Measurements from ENCODE around the gene ACTR1B.
A peak's percentile ranks its signal among the peaks of the same experiment; 100 is the strongest.
"Not testable (repeated sequence)": the region's sequence is repeated elsewhere in the genome, so short reads cannot be mapped to it uniquely, and the experiment has no call there.

The ACTR1B gene

GRCh38 chr2:97645695-97646629, 17.9 kb downstream of the ACTR1B start, which contains the start of gene COX5B:
COX5B (plus strand) TSS chr2:97646062; CDS start chr2:97646087, 25 bp downstream.
- peak within 1 kb of the TSS; percentile 90 for H3K4me2 ChIP-seq (ENCODE audit: low read length)
- H3K36me3 ChIP-seq (ENCODE audit: control insufficient read depth, insufficient read depth, low read length), result no peaks in the 10 kb centered on the region
- H3K9ac ChIP-seq, result peak within 1 kb of the TSS; percentile 98
- peaks cover 5% of the 10 kb centered on the region for H3K79me2 ChIP-seq
- peak within 1 kb of the TSS; percentile 92 for H3K27ac ChIP-seq
- H3K27me3 ChIP-seq (ENCODE audit: control insufficient read depth, insufficient read depth, low read length), result no peaks in the 10 kb centered on the region
- no peaks in the 10 kb centered on the region for H3K9me3 ChIP-seq (ENCODE audit: control insufficient read depth, low read length)
- H3K4me1 ChIP-seq, result peaks cover 13% of the 10 kb centered on the region
- peak within 1 kb of the TSS; percentile 97 for H2AFZ ChIP-seq
- TF ChIP-seq CTCF (IDR thresholded peaks at IDR 0.05), result peak; percentile 7
- peak within 1 kb of the TSS; percentile 99 for H3K4me3 ChIP-seq (ENCODE audit: low read depth, low read length)

- no peak for TF ChIP-seq CTCF (IDR thresholded peaks at IDR 0.05)
- Histone ChIP-seq H3K27ac (peak overlapping the region; percentile 92), H3K4me3 (ENCODE audit: low read depth, low read length) (peak overlapping the region; percentile 99), H3K4me2 (ENCODE audit: low read length) (peak overlapping the region; percentile 90), H3K9me3 (ENCODE audit: control insufficient read depth, low read length) (no peaks in the 10 kb centered on the region), H3K36me3 (ENCODE audit: control insufficient read depth, insufficient read depth, low read length) (no peaks in the 10 kb centered on the region), H3K79me2 (peaks cover 5% of the 10 kb centered on the region), H3K9ac (peak overlapping the region; percentile 11), H2AFZ (peak overlapping the region; percentile 97), H3K4me1 (peaks cover 13% of the 10 kb centered on the region), H3K27me3 (ENCODE audit: control insufficient read depth, insufficient read depth, low read length) (no peaks in the 10 kb centered on the region)
Measured at GRCh38 chr2:97645112-97645694, 18.6 kb downstream of the ACTR1B start.

GRCh38 chr2:97644023-97644717, 19.7 kb downstream of the ACTR1B start:
- no peak overlapping the region for H3K27ac ChIP-seq
- H3K4me2 ChIP-seq (ENCODE audit: low read length), result no peak overlapping the region
- no peaks in the 10 kb centered on the region for H3K36me3 ChIP-seq (ENCODE audit: control insufficient read depth, insufficient read depth, low read length)
- H3K79me2 ChIP-seq, result peaks cover 5% of the 10 kb centered on the region
- H3K27me3 ChIP-seq (ENCODE audit: control insufficient read depth, insufficient read depth, low read length), result no peaks in the 10 kb centered on the region
- no peak overlapping the region for H2AFZ ChIP-seq
- H3K9ac ChIP-seq, result no peak overlapping the region
- peaks cover 13% of the 10 kb centered on the region for H3K4me1 ChIP-seq
- no peaks in the 10 kb centered on the region for H3K9me3 ChIP-seq (ENCODE audit: control insufficient read depth, low read length)
- no peak overlapping the region for H3K4me3 ChIP-seq (ENCODE audit: low read depth, low read length)
- TF ChIP-seq CTCF (IDR thresholded peaks at IDR 0.05), result no peak

- not testable (repeated sequence) for H3K9me3 ChIP-seq (ENCODE audit: control insufficient read depth, low read length); H3K4me2 ChIP-seq (ENCODE audit: low read length); H3K9ac ChIP-seq; H3K27ac ChIP-seq; H2AFZ ChIP-seq; H3K79me2 ChIP-seq; H3K4me1 ChIP-seq; H3K27me3 ChIP-seq (ENCODE audit: control insufficient read depth, insufficient read depth, low read length); H3K4me3 ChIP-seq (ENCODE audit: low read depth, low read length); H3K36me3 ChIP-seq (ENCODE audit: control insufficient read depth, insufficient read depth, low read length)
Measured at GRCh38 chr2:97626049-97626430, 37.8 kb downstream of the ACTR1B start.

GRCh38 chr2:97625354-97626048, 38.3 kb downstream of the ACTR1B start:
- not testable (repeated sequence) for H3K27me3 ChIP-seq (ENCODE audit: control insufficient read depth, insufficient read depth, low read length); H3K4me1 ChIP-seq; H3K4me2 ChIP-seq (ENCODE audit: low read length); H3K4me3 ChIP-seq (ENCODE audit: low read depth, low read length); H3K27ac ChIP-seq; H3K9ac ChIP-seq; H3K79me2 ChIP-seq; H2AFZ ChIP-seq; H3K9me3 ChIP-seq (ENCODE audit: control insufficient read depth, low read length); H3K36me3 ChIP-seq (ENCODE audit: control insufficient read depth, insufficient read depth, low read length)

- H3K9ac ChIP-seq; H3K79me2 ChIP-seq; H2AFZ ChIP-seq; H3K9me3 ChIP-seq (ENCODE audit: control insufficient read depth, low read length); H3K4me1 ChIP-seq; H3K27me3 ChIP-seq (ENCODE audit: control insufficient read depth, insufficient read depth, low read length); H3K4me2 ChIP-seq (ENCODE audit: low read length); H3K4me3 ChIP-seq (ENCODE audit: low read depth, low read length); H3K36me3 ChIP-seq (ENCODE audit: control insufficient read depth, insufficient read depth, low read length); H3K27ac ChIP-seq: not testable (repeated sequence)
Measured at GRCh38 chr2:97622976-97623375, 40.9 kb downstream of the ACTR1B start.

- H3K79me2 ChIP-seq; H3K36me3 ChIP-seq (ENCODE audit: control insufficient read depth, insufficient read depth, low read length); H3K4me2 ChIP-seq (ENCODE audit: low read length): not testable (repeated sequence)
Measured at GRCh38 chr2:97620492-97620891, 43.4 kb downstream of the ACTR1B start.

More at GRCh38 chr2:97620492-97620891, 43.4 kb downstream of the ACTR1B start:
- H3K27me3 ChIP-seq (ENCODE audit: control insufficient read depth, insufficient read depth, low read length); H2AFZ ChIP-seq; H3K4me3 ChIP-seq (ENCODE audit: low read depth, low read length); H3K9me3 ChIP-seq (ENCODE audit: control insufficient read depth, low read length); H3K4me1 ChIP-seq; H3K27ac ChIP-seq; H3K9ac ChIP-seq: not testable (repeated sequence)
